GM19397 (cell line): ENCODE data around the gene CLN3.
"Not testable (repeated sequence)": the region's sequence is repeated elsewhere in the genome, so short reads cannot be mapped to it uniquely, and the experiment has no call there.

Experiments
- ATAC-seq: cut with Tn5 transposase; IDR thresholded peaks from one replicate; pipeline ENCODE4 v1.9.1; 2021; ENCODE audit warnings: mild to moderate bottlenecking, moderate library complexity; ENCODE audit not compliant: unreplicated experiment

Gene CLN3

GRCh38 chr16:28514246-28514645 lies 22.4 kb upstream of the CLN3 start:
- ATAC-seq: no peak

- no peak for ATAC-seq
Observed at GRCh38 chr16:28513484-28514181, 21.8 kb upstream of the CLN3 start.

DNA sequence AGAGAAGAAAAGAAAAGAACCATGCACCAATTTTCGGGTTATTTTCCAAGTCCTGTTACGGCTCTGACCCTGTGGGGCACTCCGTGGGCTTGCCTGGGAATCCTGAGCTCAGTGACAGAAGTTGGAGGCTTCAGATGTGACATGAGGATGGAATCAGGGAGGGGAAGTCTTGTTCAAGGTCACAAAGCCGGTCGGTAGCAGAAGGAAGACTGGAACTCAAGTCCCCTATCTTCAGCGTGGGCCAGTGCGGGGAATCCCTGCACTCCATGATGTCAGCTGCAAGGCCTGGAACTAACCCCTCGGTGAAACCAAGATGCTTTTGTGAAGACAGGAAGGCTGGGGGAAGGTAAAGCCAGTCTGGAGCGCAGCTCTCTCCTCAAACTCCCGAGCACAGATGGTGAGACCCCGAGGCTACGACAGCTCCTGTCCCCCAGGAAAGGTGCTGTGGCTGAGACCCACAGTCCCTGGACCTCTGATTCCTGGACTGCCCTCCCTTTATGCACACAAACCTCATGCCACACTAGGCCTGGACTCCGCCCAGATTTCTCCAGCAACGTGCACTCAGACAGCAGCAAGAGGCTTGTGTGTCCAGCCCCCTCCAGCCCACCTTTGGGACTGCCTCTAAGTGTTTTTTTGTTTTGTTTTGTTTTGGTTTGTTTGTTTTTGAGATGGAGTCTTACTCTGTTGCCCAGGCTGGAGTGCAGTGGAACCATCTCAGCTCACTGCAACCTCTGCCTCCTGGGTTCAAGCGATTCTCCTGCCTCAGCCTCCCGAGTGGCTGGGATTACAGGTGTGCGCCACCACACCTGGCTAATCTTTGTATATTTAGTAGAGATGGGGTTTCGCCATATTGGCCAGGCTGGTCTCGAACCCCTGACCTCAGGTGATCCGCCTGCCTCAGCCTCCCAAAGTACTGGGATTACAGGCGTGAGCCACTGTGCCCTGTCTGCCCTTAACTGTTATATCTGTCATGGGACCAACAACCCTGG lies 20.2 kb upstream of the CLN3 start:
- ATAC-seq: no peak

- no peak for ATAC-seq
Observed at GRCh38 chr16:28511031-28511430, 19.2 kb upstream of the CLN3 start.

DNA sequence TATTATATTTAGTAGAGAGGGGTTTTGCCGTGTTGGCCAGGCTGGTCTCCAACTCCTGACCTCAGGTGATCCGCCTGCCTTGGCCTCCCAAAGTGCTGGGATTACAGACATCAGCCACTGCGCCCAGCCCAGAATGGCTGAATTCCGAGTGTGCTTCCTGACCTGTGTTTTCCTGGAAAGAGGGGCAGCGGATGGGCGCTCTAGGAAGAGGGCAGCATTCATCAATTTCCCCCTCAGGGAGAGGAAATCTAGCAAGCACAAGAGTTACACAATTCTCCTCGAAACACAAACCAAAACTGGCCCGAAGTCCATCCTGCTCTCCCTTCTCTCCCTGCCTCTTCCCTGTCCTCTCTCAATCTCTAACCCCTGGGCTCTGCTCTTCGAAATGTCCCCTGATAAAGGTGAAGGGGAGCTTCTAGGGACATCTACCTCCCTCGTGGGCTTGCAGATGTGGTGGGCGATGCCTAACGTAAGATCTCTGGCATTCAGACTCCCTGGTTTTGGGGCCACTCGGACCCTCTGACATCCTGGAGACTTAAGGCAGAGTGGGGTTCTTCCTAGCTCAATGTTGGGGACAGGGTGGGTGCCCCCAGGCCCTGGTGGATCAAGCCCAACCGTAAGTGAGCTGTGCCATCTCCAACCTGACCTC lies 13.7 kb upstream of the CLN3 start:
- ATAC-seq: no peak

DNA sequence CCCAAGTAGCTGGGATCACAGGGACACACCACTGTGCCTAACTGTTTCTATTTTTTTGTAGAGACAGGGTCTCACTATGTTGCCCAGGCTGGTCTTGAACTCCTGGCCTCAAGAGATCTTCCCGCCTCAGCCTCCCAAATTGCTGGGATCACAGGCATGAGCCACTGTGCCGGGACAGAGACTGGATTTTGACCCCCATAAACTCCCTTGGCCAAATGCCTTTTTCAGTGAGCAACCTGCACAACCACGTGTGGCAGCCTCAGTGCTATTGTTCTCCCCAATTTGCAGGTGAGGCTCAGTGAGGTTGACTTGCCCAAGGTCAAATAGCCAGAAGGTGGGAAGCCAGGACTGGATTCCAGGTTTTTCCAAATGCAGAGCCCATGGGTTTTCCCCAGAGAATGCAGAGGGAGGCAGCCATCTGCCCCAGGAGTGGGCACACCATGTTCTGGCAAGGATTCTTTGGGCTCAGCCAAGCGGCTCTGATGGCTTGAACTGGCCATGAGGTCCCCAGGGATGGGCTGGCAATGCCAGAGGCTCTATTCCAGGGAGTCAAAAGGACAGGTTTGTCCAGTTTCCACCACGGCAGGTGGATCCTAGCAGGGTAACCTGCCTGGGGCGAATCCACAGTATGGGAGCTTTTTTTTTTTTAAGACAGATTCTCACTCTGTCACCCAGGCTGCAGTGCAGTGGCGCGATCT lies 13.0 kb upstream of the CLN3 start:
- no peak for ATAC-seq

DNA sequence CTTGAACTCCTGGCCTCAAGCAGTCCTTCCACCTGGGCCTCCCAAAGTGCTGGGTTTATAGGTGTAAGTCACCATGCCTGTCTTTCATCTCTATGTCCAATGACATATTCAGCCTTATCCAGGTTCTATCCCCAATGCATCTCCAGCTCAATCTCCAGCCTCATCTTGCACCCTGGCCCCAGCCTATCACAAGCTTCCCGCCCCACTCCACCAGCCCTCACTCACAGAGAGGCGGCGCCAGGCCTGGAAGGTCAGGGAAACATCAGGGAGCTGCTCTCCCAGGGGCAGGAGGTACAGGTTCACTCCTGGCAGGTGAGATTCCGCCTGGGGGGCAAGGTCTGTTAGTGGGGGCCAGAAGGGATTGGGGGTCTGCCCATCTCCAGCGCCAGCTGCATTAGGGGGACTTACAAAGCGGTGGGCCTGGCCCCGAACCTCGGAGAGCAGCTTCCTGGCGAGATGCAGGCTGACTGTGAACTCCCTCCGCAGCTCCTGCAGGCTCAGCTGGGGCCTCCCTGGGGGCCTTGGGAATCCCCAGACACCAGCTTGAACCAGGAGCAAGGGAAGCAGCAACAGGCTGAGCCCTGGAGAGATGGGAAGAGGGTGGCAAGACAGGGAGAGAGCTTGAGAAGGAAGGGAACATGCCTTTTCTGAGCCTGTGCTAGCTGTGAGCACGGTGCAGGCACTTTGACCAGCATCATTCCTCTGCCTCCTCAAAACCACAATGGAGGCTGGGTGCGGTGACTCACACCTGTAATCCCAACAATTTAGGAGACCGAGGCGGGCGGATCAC lies 11.8 kb upstream of the CLN3 start:
- no peak for ATAC-seq

GRCh38 chr16:28502290-28502689 lies 10.4 kb upstream of the CLN3 start:
- ATAC-seq: no peak

- no peak for ATAC-seq
Observed at GRCh38 chr16:28501258-28502232, 9.7 kb upstream of the CLN3 start.

DNA sequence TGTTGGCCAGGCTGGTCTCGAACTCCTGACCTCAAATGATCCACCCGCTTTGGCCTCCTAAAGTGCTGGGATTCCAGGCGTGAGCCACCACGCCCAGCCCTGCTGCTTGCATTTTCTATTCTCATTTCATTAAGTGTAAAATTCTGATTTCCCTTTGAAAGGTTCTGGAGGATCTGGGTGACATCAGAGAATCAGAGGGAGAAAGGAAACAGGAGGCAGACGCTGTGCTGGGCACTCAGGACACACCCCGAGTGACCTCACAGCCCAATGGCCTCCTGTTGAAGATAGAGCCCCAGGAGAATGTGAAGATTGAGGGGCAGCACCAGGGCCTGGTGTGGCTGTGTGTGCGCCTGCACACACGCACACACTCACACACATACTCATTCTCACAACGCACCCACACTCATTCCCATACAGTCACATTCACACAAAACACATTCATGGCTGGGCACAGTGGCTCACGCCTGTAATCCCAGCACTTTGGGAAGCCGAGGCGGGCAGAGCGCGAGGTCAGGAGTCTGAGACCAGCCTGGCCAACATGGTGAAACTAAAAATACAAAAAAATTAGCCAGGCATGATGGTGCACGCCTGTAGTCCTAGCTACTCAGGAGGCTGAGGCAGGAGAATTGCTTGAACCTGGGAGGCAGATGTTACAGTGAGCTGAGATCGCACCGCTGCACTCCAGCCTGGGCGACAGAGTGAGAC lies 8.8 kb upstream of the CLN3 start:
- not testable (repeated sequence) for ATAC-seq

DNA sequence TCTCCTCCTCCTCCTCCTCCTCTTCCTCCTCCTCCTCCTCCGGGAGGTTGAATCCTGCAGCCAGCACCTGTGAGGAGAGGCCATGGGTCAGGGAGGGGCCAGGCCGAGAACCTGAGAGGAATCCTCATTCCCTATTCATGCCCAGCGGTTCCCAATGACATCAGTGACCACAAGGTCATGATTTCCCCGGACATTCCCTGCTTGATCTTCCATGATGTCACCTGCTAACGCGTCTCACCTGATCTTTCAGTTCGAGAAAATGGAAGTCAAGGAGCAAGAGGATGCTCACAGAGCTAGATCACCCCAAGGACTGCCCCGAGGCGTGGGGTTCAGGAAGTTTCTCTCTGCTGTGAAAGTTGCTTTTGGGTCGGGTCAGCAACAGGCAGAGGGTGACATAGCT lies 8.0 kb upstream of the CLN3 start:
- no peak for ATAC-seq

GRCh38 chr16:28498666-28499381 lies 7.0 kb upstream of the CLN3 start:
- no peak for ATAC-seq

DNA sequence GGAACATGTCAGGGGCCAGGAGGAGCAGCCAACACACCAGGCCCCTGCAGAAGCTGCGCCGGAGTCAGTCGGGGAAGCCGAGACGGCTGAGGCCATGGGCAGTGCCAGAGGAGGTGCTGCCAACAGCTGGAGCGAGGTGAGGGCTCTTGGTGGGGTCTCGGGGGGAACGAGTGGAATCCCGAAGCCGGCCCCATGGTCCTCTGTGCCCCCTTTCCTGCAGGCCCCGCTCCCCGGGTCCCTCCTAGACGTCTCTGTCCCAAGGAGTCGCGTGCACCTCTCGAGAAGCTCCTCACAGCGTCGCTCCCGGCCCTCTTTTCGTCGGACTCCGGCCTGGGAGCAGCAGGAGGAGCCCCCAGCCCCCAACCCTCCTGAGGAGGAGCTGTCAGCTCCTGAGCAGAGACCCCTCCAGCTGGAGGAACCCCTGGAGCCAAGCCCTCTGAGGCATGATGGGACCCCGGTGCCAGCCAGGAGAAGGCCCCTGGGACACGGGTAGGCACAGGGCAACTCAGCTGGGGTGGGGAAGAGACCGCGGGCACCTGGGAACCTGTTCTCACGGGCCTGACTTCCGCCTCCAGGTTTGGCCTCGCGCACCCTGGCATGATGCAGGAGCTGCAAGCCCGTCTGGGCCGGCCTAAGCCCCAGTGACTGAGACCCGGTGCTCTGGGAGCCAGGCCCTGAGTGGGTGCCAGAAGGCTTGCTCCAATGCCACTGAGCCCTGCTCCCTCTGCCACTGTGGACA lies 6.2 kb upstream of the CLN3 start:
- no peak for ATAC-seq

GRCh38 chr16:28497386-28497785 lies 5.5 kb upstream of the CLN3 start:
- no peak for ATAC-seq

DNA sequence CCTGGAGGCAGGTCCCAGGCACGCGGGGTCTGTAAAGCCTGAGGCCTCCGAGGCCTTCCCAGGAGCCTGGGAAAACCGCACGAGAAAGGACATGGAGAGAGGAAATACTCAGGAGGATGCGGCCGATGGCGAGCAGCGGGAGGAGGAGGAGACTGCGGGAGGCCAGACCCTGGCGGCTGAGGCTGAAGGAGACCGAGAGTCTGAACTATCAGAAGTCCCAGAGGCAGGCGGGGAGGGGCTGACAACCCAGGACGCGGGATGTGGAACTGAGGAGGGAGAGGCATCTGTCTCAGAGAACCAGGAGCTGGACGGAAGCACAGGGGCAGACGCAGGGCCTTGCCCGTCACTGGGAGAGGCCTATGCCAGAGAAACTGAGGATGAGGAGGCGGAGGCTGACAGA lies 5.0 kb upstream of the CLN3 start:
- no peak for ATAC-seq

DNA sequence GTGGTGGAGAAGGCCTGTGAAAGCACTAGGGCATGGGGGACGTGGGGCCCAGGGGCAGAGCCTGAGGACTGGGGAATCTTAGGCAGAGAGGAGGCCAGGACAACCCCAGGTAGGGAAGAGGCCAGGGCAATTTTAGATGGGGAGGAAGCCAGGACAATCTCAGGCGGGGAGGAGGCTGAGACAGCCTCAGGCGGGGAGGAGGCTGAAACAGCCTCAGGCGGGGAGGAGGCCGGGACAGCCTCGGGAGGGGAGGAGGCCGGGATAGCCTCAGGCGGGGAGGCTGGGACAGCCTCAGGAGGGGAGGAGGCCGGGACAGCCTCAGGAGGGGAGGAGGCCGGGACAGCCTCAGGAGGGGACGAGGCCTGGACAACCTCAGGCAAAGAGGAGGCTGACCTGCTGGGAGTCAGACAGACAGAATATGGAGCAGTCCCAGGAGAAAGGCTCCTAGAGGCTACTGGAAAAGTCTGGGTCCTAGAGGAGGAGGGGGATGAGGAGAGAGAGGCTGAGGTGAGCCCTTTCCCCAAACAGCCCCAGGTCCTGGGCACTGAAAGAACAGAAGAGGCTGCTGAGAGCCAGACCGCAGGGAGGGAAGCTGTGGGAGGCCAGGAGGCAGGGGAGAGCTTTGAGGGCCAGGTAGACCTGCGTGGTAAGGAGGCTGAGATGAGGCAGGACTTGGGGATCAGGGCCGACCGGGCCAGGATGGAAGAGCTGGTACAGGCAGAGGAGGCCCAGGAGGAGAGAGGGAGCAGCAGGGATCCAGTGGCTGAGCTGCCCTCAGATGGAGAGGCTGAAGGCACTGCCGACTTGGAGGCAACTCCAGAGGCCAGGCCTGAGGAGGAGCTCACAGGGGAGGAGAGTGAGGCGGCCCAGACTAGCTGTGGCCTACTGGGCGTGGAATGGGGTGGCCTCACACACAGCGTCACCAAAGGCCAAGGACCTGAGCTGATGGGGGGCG lies 4.2 kb upstream of the CLN3 start:
- no peak for ATAC-seq
